ENCODE measurements around the gene FGF7.

DNA sequence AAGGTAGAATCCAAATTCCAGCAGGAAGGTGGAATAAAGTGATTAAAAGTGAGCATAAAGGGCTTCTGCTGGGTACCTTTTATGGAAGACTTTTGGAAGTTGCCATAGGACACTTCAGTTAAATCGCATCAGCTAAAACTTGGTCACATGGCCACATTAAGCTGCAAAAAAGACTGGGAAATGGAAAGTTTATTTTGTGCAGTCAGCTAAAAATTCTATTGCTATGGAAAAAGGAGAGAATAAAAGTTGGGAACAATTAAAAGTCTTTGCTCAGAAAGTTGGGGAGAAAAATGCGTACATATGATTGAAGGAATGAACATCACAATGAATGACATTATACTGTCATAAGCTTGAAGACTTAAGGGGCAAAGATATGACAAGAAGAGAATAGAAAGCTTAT lies 49.3 kb downstream of the FGF7 start:
- TF ChIP-seq, protein P1, sequence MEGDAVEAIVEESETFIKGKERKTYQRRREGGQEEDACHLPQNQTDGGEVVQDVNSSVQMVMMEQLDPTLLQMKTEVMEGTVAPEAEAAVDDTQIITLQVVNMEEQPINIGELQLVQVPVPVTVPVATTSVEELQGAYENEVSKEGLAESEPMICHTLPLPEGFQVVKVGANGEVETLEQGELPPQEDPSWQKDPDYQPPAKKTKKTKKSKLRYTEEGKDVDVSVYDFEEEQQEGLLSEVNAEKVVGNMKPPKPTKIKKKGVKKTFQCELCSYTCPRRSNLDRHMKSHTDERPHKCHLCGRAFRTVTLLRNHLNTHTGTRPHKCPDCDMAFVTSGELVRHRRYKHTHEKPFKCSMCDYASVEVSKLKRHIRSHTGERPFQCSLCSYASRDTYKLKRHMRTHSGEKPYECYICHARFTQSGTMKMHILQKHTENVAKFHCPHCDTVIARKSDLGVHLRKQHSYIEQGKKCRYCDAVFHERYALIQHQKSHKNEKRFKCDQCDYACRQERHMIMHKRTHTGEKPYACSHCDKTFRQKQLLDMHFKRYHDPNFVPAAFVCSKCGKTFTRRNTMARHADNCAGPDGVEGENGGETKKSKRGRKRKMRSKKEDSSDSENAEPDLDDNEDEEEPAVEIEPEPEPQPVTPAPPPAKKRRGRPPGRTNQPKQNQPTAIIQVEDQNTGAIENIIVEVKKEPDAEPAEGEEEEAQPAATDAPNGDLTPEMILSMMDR (IDR thresholded peaks at IDR 0.05) = no peak
- TF ChIP-seq POLR2A (IDR thresholded peaks at IDR 0.05) = no peak
